AG04449 (cell line): ENCODE results near the gene RNH1.

Source experiments
- CTCF ChIA-PET: fragments of 350-600 bp; formaldehyde crosslinking; extraction: SDS; loops from one replicate; lab custom pipeline; 2021; ENCODE audit warnings: antibody characterized with exemption; lab: Yijun Ruan, JAX
- POLR2A ChIA-PET: fragments of 400-600, 350-600 bp; formaldehyde crosslinking; extraction: SDS; loops from one replicate; lab custom pipeline; 2020; ENCODE audit warnings: antibody characterized with exemption, inconsistent platforms; lab: Yijun Ruan, JAX
- DNase-seq: peaks from one replicate; pipeline ENCODE4 v3.0.0-alpha.2; 2010; ENCODE audit warnings: low read depth, low spot score
- H3K4me3 ChIP-seq: 2 replicates; pipeline ENCODE4 v1.5.1; 2011; ENCODE audit warnings: low read depth, mild to moderate bottlenecking, control low read depth, low read length
- TF ChIP-seq, protein P1 (sequence below): IDR thresholded peaks from one replicate; pipeline ENCODE4 v1.5.1; 2011; ENCODE audit warnings: mild to moderate bottlenecking, moderate library complexity, low read length, control low read depth, inconsistent platforms; ENCODE audit not compliant: insufficient read depth; ENCODE audit errors: missing control alignments

Gene RNH1

DNA sequence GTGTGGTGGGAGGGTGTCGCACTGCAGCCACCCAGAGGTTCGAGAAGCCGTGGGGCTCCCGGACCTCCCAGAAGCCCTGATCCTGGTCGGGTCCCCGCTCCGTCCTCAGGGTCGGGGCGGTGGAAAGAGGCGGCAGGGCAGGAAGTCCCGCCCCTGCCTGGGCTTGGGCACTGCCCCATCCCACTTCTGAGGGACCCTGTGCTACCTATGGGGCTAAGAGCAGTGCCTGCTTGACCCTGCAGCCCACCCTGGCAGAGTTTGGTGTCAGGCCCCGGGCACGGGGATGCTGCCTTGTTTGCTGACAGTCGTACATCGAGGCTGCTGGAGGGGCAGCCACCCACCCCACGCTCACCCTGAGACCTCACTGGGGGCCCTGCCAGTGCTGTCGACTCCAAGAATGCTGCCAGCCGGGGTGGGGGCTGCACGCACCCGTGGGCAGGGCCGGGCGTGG lies 19.4 kb downstream of the RNH1 start:
- ChIA-PET CTCF (no interaction called here), POLR2A (no interaction called here)
- no peak for DNase-seq
- TF ChIP-seq, protein P1, sequence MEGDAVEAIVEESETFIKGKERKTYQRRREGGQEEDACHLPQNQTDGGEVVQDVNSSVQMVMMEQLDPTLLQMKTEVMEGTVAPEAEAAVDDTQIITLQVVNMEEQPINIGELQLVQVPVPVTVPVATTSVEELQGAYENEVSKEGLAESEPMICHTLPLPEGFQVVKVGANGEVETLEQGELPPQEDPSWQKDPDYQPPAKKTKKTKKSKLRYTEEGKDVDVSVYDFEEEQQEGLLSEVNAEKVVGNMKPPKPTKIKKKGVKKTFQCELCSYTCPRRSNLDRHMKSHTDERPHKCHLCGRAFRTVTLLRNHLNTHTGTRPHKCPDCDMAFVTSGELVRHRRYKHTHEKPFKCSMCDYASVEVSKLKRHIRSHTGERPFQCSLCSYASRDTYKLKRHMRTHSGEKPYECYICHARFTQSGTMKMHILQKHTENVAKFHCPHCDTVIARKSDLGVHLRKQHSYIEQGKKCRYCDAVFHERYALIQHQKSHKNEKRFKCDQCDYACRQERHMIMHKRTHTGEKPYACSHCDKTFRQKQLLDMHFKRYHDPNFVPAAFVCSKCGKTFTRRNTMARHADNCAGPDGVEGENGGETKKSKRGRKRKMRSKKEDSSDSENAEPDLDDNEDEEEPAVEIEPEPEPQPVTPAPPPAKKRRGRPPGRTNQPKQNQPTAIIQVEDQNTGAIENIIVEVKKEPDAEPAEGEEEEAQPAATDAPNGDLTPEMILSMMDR, result no peak
- no peak overlapping the region for H3K4me3 ChIP-seq

DNA sequence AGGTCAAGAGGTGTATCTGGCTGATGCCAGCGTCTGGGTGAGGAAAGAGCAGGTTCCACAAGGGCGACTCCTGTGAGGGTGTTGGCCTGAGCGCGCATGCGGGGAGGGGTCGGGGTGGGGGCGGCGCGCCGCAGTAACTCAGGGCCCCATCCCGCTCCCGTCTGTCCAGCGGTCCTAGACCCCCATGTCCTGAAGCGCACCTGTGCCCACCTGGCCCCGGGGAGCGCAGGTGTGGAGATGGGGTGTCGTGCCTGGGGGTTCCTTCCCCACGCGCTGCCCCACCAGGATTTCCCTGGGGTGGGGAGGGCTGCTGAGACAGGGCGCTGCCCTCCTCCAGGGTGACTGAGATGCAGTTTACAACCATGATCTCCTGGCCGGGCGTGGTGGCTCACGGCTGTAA lies 20.9 kb downstream of the RNH1 start:
- TF ChIP-seq, protein P1, result no peak
- ChIA-PET CTCF (no interaction called here), POLR2A (no interaction called here)
- no peak for DNase-seq
- H3K4me3 ChIP-seq, result no peak overlapping the region

- CTCF ChIA-PET, result no interaction called here
- no peak for DNase-seq
- POLR2A ChIA-PET, result no interaction called here
Observed at GRCh38 chr11:484616-485015, 22.4 kb downstream of the RNH1 start.

DNA sequence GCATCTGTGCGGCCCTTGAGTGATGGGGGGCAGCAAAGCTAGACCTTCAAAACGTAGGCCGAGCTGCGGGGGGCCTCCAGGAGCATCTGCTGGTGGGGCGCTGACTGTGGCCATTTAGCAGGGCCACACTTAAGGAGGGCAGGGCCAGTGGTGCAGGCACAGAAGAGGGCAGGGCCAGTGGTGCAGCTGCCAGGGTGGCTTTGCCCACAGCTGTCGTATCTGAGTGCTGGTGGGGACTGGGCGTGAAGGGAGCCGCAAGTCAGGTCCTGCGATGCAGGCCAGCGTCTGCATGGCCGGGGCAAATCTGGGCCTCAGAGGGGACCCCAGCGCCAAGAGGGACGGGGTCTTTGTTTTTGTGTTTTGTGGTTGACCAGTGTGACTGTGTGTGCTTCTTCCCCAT lies 27.7 kb downstream of the RNH1 start:
- CTCF ChIA-PET, result interaction anchor here (1.0 to 1.9 kb wide), 2 partner anchors 9 to 27 kb away, joined by 4 to 6 read pairs; no protein-coding TSS in a partner anchor
- POLR2A ChIA-PET, result no interaction called here
- H3K4me3 ChIP-seq, result no peak overlapping the region
- TF ChIP-seq, protein P1, result no peak
- DNase-seq, result no peak

More at GRCh38 chr11:484616-485015, 22.4 kb downstream of the RNH1 start:
- H3K4me3 ChIP-seq, result no peak overlapping the region
- TF ChIP-seq, protein P1, result no peak

DNA sequence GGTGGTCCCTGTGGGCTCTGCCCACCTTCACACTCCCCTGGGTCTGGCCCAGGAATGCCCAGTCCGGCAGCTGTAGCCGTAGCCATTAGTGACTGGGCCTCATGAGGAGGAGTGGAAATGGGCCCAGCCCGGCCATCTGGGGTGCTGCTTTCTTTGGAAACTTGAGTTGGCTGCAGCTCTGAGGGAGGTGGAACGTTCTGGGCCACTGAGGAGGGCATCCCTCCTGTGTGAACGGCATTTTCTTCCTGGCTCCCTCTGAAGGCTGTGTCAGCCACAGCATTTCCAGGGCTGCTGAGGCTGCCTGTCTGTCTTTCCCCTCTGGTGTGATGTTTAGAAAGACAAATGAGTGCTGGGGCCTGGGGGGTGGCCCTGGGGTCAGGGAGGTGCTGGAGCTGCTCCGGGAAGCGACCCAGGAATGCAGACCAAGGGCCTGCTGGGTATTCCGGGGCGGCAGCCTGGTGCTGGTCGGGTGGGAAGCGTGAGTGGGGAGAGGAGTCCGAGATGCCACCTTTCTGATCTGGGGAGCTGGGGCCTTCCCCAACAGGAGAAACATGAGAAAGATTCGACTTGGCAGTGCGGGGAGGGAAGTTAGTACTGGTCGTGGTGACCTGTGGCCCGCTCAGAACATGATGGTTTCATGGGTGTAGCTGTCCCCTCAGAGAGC lies 29.9 kb downstream of the RNH1 start:
- TF ChIP-seq, protein P1, result no peak
- ChIA-PET CTCF (interaction anchor here (1.3 kb wide), 1 partner anchor 28 kb away, joined by 4 read pairs; no protein-coding TSS in a partner anchor), POLR2A (no interaction called here)
- no peak for DNase-seq
- no peak overlapping the region for H3K4me3 ChIP-seq

DNA sequence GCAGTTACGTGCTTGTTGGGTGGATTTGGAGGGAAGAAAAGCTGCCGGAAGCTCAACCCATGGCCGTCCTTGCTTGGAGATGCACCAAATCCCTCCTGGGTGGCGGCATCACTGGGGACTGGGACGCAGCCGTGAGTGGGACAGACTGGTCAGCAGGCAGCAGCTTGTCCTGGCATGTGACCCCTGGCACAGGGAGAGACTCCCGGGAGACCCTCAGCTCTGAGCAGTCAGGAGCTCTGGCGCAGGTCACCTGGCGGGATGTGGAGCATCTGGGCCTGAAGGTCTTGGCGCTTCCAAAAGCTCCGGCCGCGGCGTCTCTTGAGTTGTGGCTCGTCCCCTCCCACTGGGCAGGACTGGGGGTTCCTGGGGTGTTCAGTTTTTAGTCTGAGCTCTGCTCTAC lies 30.6 kb downstream of the RNH1 start:
- ChIA-PET CTCF (interaction anchor here (1.3 kb wide), 1 partner anchor 28 kb away, joined by 4 read pairs; no protein-coding TSS in a partner anchor), POLR2A (no interaction called here)
- DNase-seq, result no peak
- TF ChIP-seq, protein P1, result no peak
- no peak overlapping the region for H3K4me3 ChIP-seq
